Activated CD4-positive, alpha-beta T cell treated with anti-CD3 and anti-CD28 coated beads, Interleukin-2, amount 10 ng/mL, durations not matched to agents 7 days and 5 days (primary cell): ENCODE data around the gene PIP4K2C. TPM values are rescaled to one million over a fixed set of nuclear protein-coding genes. Genes with fewer than 3 reads are reported as not detected.
A peak's percentile ranks its signal among the peaks of the same experiment; 100 is the strongest.
"Not testable (repeated sequence)": the region's sequence is repeated elsewhere in the genome, so short reads cannot be mapped to it uniquely, and the experiment has no call there.

Experiments used
- CTCF ChIA-PET: fragments of 350-600 bp; sonication (Branson Sonifier 250); formaldehyde crosslinking; loops from one replicate; lab custom pipeline; 2021; ENCODE audit warnings: antibody characterized with exemption; lab: Charles Lee
- POLR2A ChIA-PET: fragments of 350-600 bp; sonication (Branson Sonifier 250); formaldehyde crosslinking; loops from one replicate; lab custom pipeline; 2021; ENCODE audit warnings: antibody characterized with exemption; lab: Charles Lee
- DNase-seq: peaks from one replicate; pipeline ENCODE4 v3.0.0-alpha.2; 2020
- H3K27ac Mint-ChIP-seq: one replicate; pipeline ENCODE4 v1.8.0; 2021; ENCODE audit warnings: mild to moderate bottlenecking, moderate library complexity, mixed read lengths
- H3K27me3 Mint-ChIP-seq: one replicate; pipeline ENCODE4 v1.8.0; 2021; ENCODE audit warnings: mixed read lengths
- H3K36me3 Mint-ChIP-seq: one replicate; pipeline ENCODE4 v1.8.0; 2021; ENCODE audit warnings: low read depth, mixed read lengths
- H3K4me1 Mint-ChIP-seq: one replicate; pipeline ENCODE4 v1.8.0; 2021; ENCODE audit warnings: mixed read lengths
- H3K4me3 Mint-ChIP-seq: one replicate; pipeline ENCODE4 v1.8.0; 2021; ENCODE audit warnings: mild to moderate bottlenecking, moderate library complexity, mixed read lengths
- H3K9me3 Mint-ChIP-seq: one replicate; pipeline ENCODE4 v1.8.0; 2021; ENCODE audit warnings: mixed read lengths
- total RNA-seq, 2 experiments: library from RNA; stranded (reverse); gene quantifications; one replicate each; pipeline ENCODE4 v1.2.3, GENCODE V29; 2021

The PIP4K2C gene
- total RNA-seq, 2 experiments from 2014 or later = 17.9 to 20.4 TPM

DNA sequence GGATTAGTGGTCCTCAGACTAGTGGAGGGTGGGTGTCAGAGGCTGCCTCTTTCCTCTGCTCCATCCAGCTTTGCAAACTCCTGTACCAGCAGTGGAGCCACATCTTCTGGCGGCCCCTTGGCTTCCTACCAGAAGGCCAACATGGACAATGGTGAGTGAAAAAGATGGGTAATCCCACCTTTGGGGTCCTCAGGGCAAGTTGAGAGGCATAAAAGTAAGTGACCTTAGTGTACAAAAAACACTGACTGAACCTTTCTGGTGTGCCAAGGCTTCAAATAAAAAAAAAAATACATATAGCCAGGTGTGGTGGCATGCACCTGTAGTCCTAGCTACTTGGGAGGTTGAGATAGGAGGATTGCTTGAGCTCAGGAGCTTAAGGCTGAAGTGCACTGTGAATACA, 9.2 kb upstream of the PIP4K2C start:
- H3K9me3 Mint-ChIP-seq = no peaks in the 10 kb centered on the region
- no peak overlapping the region for H3K27ac Mint-ChIP-seq
- no peak overlapping the region for H3K4me3 Mint-ChIP-seq
- no peak for DNase-seq
- peaks cover 1% of the 10 kb centered on the region for H3K27me3 Mint-ChIP-seq
- ChIA-PET POLR2A (no interaction called here), CTCF (interaction anchor here (1.1 to 4.7 kb wide), 5 partner anchors 8 to 138 kb away, joined by 3 to 32 read pairs (median 4); no protein-coding TSS in a partner anchor)
- H3K4me1 Mint-ChIP-seq = peaks cover 6% of the 10 kb centered on the region
- no peaks in the 10 kb centered on the region for H3K36me3 Mint-ChIP-seq

GRCh38 chr12:57582440-57582839, 8.6 kb upstream of the PIP4K2C start:
- ChIA-PET CTCF (interaction anchor here (0.6 to 4.7 kb wide), 17 partner anchors 7 to 235 kb away, joined by 3 to 32 read pairs (median 4); partner anchors contain the start of genes CDK4 and DCTN2), POLR2A (no interaction called here)
- peaks cover 6% of the 10 kb centered on the region for H3K4me1 Mint-ChIP-seq

GRCh38 chr12:57583008-57583831, 7.8 kb upstream of the PIP4K2C start:
- H3K27me3 Mint-ChIP-seq = peaks cover 1% of the 10 kb centered on the region
- H3K4me3 Mint-ChIP-seq = no peak overlapping the region
- peak; percentile 83 for DNase-seq
- no peaks in the 10 kb centered on the region for H3K9me3 Mint-ChIP-seq
- no peak overlapping the region for H3K27ac Mint-ChIP-seq
- peaks cover 6% of the 10 kb centered on the region for H3K4me1 Mint-ChIP-seq
- no peaks in the 10 kb centered on the region for H3K36me3 Mint-ChIP-seq
- POLR2A ChIA-PET = interaction anchor here (0.6 kb wide), 1 partner anchor 158 kb away, joined by 4 read pairs; no protein-coding TSS in a partner anchor
- CTCF ChIA-PET = interaction anchor here (0.6 to 4.7 kb wide), 34 partner anchors 8 to 234 kb away, joined by 3 to 32 read pairs (median 4); partner anchors contain the start of genes ARHGEF25, B4GALNT1, CDK4 and DCTN2

More at GRCh38 chr12:57582440-57582839, 8.6 kb upstream of the PIP4K2C start:
- Mint-ChIP-seq H3K36me3 (no peaks in the 10 kb centered on the region), H3K27me3 (peaks cover 1% of the 10 kb centered on the region), H3K9me3 (no peaks in the 10 kb centered on the region), H3K27ac (no peak overlapping the region), H3K4me3 (no peak overlapping the region)
- no peak for DNase-seq

DNA sequence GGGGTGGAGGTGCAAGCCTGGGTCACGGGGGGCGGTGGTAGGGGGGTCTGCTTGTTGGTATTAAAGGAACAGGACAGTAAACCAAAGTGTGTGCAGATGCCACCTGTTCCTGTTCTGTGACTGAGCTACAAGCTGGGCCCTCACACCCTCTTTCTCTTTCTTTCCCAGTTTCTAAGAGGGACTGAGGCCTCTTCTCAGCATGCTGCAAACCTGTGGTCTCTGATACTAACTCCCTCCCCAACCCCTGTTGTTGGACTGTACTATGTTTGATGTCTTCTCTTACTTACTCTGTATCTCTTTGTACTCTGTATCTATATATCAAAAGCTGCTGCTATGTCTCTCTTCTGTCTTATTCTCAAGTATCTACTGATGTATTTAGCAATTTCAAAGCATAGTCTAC, 6.9 kb upstream of the PIP4K2C start:
- Mint-ChIP-seq H3K4me3 (no peak overlapping the region), H3K9me3 (no peaks in the 10 kb centered on the region), H3K27ac (no peak overlapping the region), H3K27me3 (peaks cover 1% of the 10 kb centered on the region), H3K36me3 (no peaks in the 10 kb centered on the region), H3K4me1 (peaks cover 6% of the 10 kb centered on the region)
- ChIA-PET CTCF (interaction anchor here (0.8 to 4.7 kb wide), 16 partner anchors 9 to 172 kb away, joined by 3 to 32 read pairs (median 4); partner anchors contain the start of genes ARHGEF25, B4GALNT1, CDK4 and TSPAN31), POLR2A (no interaction called here)
- no peak for DNase-seq

DNA sequence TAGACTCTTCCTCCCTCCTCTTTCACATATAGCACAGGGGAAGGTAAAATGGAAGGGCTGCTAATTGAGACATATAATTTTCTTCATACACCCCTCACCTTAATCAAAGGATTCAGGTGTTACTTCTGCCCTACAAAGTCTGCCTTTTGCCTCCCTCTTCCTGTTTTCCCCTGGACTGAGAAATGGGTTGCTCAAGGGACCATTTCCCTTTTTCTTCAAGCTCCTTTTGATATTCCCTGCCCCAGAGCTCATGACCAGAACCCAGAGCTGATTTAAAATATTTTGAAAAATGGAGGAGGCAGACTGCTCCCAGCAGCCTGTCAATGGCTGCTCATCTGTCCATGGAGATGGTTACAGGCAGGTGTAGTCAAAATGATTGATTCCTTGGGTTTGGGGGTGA, 6.3 kb upstream of the PIP4K2C start:
- no peak for DNase-seq
- H3K4me3 Mint-ChIP-seq = no peak overlapping the region
- H3K9me3 Mint-ChIP-seq = no peaks in the 10 kb centered on the region
- H3K36me3 Mint-ChIP-seq = no peaks in the 10 kb centered on the region
- peaks cover 6% of the 10 kb centered on the region for H3K4me1 Mint-ChIP-seq
- peaks cover 1% of the 10 kb centered on the region for H3K27me3 Mint-ChIP-seq
- CTCF ChIA-PET = interaction anchor here (0.6 to 4.7 kb wide), 11 partner anchors 8 to 642 kb away, joined by 3 to 32 read pairs (median 3); partner anchors contain the start of genes ARHGEF25, B4GALNT1 and OS9
- POLR2A ChIA-PET = interaction anchor here (0.5 kb wide), 1 partner anchor 943 kb away, joined by 4 read pairs; no protein-coding TSS in a partner anchor
- no peak overlapping the region for H3K27ac Mint-ChIP-seq

DNA sequence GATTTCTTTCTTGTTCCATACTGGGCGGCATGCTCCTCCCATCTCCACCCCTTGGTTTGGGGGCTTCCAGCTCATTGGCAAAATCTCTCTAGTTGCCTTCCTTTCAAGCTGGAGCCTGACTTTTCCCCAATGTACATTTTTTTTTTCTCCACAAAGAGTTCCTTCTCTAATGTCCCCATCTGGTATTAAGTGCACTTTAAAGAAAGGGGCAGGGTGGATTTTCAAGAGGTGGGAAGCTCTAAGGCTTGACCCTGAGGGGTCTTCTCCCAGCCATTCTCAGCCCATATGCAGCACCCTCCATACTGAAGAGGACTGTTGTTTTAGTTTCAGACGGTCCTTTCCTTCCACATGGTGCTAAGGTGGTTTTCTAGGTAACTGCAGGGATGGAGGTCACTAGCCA, 5.8 kb upstream of the PIP4K2C start:
- H3K4me1 Mint-ChIP-seq = peaks cover 6% of the 10 kb centered on the region
- ChIA-PET CTCF (interaction anchor here (0.5 to 2.6 kb wide), 9 partner anchors 9 to 642 kb away, joined by 3 to 12 read pairs (median 3); partner anchors contain the start of gene OS9), POLR2A (no interaction called here)
- DNase-seq = no peak
- H3K9me3 Mint-ChIP-seq = no peaks in the 10 kb centered on the region
- H3K27me3 Mint-ChIP-seq = peaks cover 1% of the 10 kb centered on the region
- no peak overlapping the region for H3K4me3 Mint-ChIP-seq
- no peaks in the 10 kb centered on the region for H3K36me3 Mint-ChIP-seq
- no peak overlapping the region for H3K27ac Mint-ChIP-seq

DNA sequence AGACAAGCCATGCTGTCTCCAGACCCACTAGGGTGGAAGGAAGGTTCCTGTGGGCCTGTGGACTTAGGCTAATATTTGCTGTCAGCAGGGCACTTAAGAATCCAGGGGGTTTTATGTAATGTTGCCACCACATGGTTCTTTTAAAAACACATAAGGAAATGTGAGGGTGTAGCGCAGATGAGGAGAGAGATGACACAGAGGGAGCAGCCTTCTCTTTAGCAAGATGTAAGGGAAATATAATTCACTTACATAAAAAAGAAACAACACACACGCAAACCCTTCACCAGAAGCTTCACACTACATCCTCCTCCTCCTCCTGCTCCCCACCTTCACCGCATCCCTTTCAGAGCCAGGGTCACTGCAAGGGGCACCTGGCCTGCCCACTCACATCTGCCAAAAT, 4.9 kb upstream of the PIP4K2C start:
- H3K36me3 Mint-ChIP-seq = no peaks in the 10 kb centered on the region
- POLR2A ChIA-PET = no interaction called here
- H3K4me3 Mint-ChIP-seq = no peak overlapping the region
- no peak overlapping the region for H3K27ac Mint-ChIP-seq
- no peak for DNase-seq
- peaks cover 12% of the 10 kb centered on the region for H3K4me1 Mint-ChIP-seq
- peaks cover 1% of the 10 kb centered on the region for H3K27me3 Mint-ChIP-seq
- CTCF ChIA-PET = interaction anchor here (0.6 to 1.3 kb wide), 3 partner anchors 10 to 156 kb away, joined by 3 to 5 read pairs (median 3); no protein-coding TSS in a partner anchor
- H3K9me3 Mint-ChIP-seq = peaks cover 2% of the 10 kb centered on the region

GRCh38 chr12:57586832-57587429, 4.1 kb upstream of the PIP4K2C start:
- Mint-ChIP-seq H3K27ac (no peak overlapping the region), H3K36me3 (no peaks in the 10 kb centered on the region), H3K9me3 (peaks cover 2% of the 10 kb centered on the region), H3K4me3 (no peak overlapping the region), H3K4me1 (peaks cover 16% of the 10 kb centered on the region), H3K27me3 (peaks cover 1% of the 10 kb centered on the region)
- POLR2A ChIA-PET = no interaction called here
- CTCF ChIA-PET = no interaction called here
- DNase-seq = no peak

DNA sequence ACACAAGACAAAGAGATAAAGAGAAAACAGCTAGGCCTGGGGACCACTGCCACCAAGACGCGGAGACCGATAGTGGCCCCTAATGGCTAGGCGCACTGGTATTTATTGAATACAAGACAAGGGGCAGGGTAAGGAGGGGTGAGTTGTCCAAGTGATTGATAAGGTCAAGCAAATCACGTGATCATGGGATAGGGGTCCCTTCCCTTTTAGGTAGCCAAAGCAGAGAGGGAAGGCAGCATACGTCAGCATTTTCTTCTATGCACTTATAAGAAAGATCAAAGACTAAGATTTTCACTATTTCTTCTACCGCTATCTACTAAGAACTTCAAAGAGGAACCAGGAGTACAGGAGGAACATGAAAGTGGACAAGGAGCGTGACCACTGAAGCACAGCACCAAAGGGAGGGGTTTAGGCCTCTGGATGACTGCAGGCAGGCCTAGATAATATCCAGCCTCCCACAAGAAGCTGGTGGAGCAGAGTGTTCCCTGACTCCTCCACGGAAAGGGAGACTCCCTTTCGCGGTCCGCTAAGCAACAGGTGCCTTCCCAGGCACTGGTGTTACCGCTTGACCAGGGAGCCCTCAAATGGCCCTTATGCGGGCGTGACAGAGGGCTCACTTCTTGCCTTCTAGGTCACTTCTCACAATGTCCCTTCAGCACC, 1.9 kb upstream of the PIP4K2C start:
- H3K27ac Mint-ChIP-seq, POLR2A ChIA-PET, H3K36me3 Mint-ChIP-seq, H3K9me3 Mint-ChIP-seq, DNase-seq, H3K4me3 Mint-ChIP-seq, H3K27me3 Mint-ChIP-seq: not testable (repeated sequence)
- CTCF ChIA-PET = interaction anchor here (1.2 kb wide), 1 partner anchor 10 kb away, joined by 5 read pairs; no protein-coding TSS in a partner anchor
- peaks cover 28% of the 10 kb centered on the region for H3K4me1 Mint-ChIP-seq

DNA sequence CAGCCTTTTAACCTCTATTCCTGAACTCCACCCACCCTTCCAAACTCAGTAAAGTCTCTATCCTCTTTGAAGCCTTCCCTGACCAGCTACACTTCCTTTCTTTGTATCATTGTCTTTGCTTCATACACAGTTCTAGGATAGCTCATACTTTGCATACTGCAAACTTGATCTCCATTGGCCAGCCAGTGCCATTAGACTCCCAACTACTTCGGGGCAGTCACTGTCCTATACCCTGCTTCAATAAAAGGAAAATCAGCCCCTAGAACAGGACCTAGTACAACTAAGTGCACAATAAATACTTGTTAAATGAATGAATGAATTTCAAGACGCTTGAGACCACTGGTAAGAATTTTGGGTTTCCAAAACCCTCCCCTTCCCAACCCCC, 521 bp upstream of the PIP4K2C start:
- H3K36me3 Mint-ChIP-seq = peaks cover 10% of the 10 kb centered on the region
- DNase-seq = no peak
- H3K4me3 Mint-ChIP-seq = peak overlapping the region; percentile 83
- CTCF ChIA-PET = interaction anchor here (1.2 to 1.3 kb wide), 2 partner anchors 9 to 10 kb away, joined by 5 read pairs; no protein-coding TSS in a partner anchor
- peaks cover 28% of the 10 kb centered on the region for H3K4me1 Mint-ChIP-seq
- peak overlapping the region; percentile 88 for H3K27ac Mint-ChIP-seq
- H3K27me3 Mint-ChIP-seq = no peaks in the 10 kb centered on the region
- peaks cover 2% of the 10 kb centered on the region for H3K9me3 Mint-ChIP-seq
- POLR2A ChIA-PET = no interaction called here

- H3K27ac Mint-ChIP-seq = peak overlapping the region; percentile 88
- no peak for DNase-seq
- CTCF ChIA-PET = interaction anchor here (1.0 to 3.7 kb wide), 5 partner anchors 8 to 52 kb away, joined by 3 to 27 read pairs (median 4); no protein-coding TSS in a partner anchor
- no peaks in the 10 kb centered on the region for H3K27me3 Mint-ChIP-seq
- peaks cover 2% of the 10 kb centered on the region for H3K9me3 Mint-ChIP-seq
- peaks cover 13% of the 10 kb centered on the region for H3K36me3 Mint-ChIP-seq
- H3K4me1 Mint-ChIP-seq = peaks cover 28% of the 10 kb centered on the region
- POLR2A ChIA-PET = no interaction called here
- H3K4me3 Mint-ChIP-seq = peak overlapping the region; percentile 83
Measured at GRCh38 chr12:57591782-57592325, 862 bp downstream of the PIP4K2C start.
